Keratinocyte (primary cell): ENCODE data around the gene HABP4. TPM values are rescaled to one million over a fixed set of nuclear protein-coding genes. Genes with fewer than 3 reads are reported as not detected.

Source experiments
- DNase-seq: peaks from one replicate; pipeline ENCODE4 v3.0.0-alpha.2; 2011; ENCODE audit warnings: low read depth, missing footprints, low spot score
- FAIRE-seq: peaks from 2 replicates; lab custom pipeline; 2011; peaks lifted over from hg19 to GRCh38; lab: Jason Lieb, UNC
- H2AFZ ChIP-seq: 2 replicates; pipeline ENCODE4 v1.6.0; 2012; ENCODE audit warnings: low read length, control low read depth, inconsistent platforms; ENCODE audit not compliant: control insufficient read depth
- H3K27ac ChIP-seq: 2 replicates; pipeline ENCODE4 v1.5.1; 2011; ENCODE audit warnings: low read length; ENCODE audit not compliant: control insufficient read depth, insufficient read depth
- H3K27me3 ChIP-seq: 3 replicates; pipeline ENCODE4 v1.6.0; 2011; ENCODE audit warnings: low read length; ENCODE audit not compliant: control insufficient read depth, insufficient read depth; ENCODE audit errors: extremely low read depth
- H3K36me3 ChIP-seq, 2 experiments: 2 replicates in 1 of 2; 3 replicates in 1 of 2; pipeline ENCODE4 v1.5.1; 2011; ENCODE audit warnings: low read length in 2 of 2, mild to moderate bottlenecking in 1 of 2; ENCODE audit not compliant: control insufficient read depth in 2 of 2, insufficient read depth in 2 of 2; ENCODE audit errors: extremely low read depth in 1 of 2
- H3K4me1 ChIP-seq: 3 replicates; pipeline ENCODE4 v1.5.1; 2011; ENCODE audit warnings: low read length; ENCODE audit not compliant: control insufficient read depth, insufficient read depth; ENCODE audit errors: extremely low read depth
- H3K4me2 ChIP-seq: 3 replicates; pipeline ENCODE4 v1.6.0; 2011; ENCODE audit warnings: low read depth, low read length; ENCODE audit not compliant: control insufficient read depth, insufficient read depth; ENCODE audit errors: extremely low read depth
- H3K4me3 ChIP-seq, 3 experiments: fragments of 200-600 bp in 1 of 3; sonication (generic) in 1 of 3; 2 replicates in 2 of 3; 3 replicates in 1 of 3; pipeline ENCODE4 v1.5.1; 2011 to 2016; ENCODE audit warnings: low read length in 3 of 3, mild to moderate bottlenecking in 3 of 3, control low read depth in 2 of 3, inconsistent platforms in 1 of 3, low read depth in 1 of 3, mixed read lengths in 1 of 3, mixed run types in 1 of 3, moderate library complexity in 1 of 3; ENCODE audit not compliant: control insufficient read depth in 2 of 3, insufficient read depth in 2 of 3; ENCODE audit errors: extremely low read depth in 1 of 3
- H3K79me2 ChIP-seq: 2 replicates; pipeline ENCODE4 v1.6.0; 2012; ENCODE audit warnings: low read length; ENCODE audit not compliant: control insufficient read depth, insufficient read depth
- H3K9ac ChIP-seq: 3 replicates; pipeline ENCODE4 v1.6.0; 2011; ENCODE audit warnings: low read length; ENCODE audit not compliant: control insufficient read depth, insufficient read depth; ENCODE audit errors: extremely low read depth
- H3K9me1 ChIP-seq: 3 replicates; pipeline ENCODE4 v1.6.0; 2011; ENCODE audit warnings: low read length; ENCODE audit not compliant: control insufficient read depth, insufficient read depth; ENCODE audit errors: extremely low read depth
- H3K9me3 ChIP-seq: 2 replicates; pipeline ENCODE4 v1.5.1; 2012; ENCODE audit warnings: low read depth, low read length; ENCODE audit not compliant: control insufficient read depth
- H4K20me1 ChIP-seq: 3 replicates; pipeline ENCODE4 v1.6.0; 2011; ENCODE audit warnings: low read length; ENCODE audit not compliant: control insufficient read depth, insufficient read depth; ENCODE audit errors: extremely low read depth
- EZH2 ChIP-seq: IDR thresholded peaks from one replicate; pipeline ENCODE4 v1.6.1; 2012; ENCODE audit warnings: inconsistent platforms, mild to moderate bottlenecking, low read length, moderate library complexity
- dilution Hi-C: fragments of 300-500 bp; cut with MboI; formaldehyde crosslinking; loops from one replicate; pipeline ENCODE4 v1.7.0; 2020; ENCODE audit warnings: low sequenced_read_pairs; ENCODE audit not compliant: extremely low pct_ligation_motif_present
- polyA plus RNA-seq, 5 experiments: library from polyadenylated mRNA; depleted of rRNA in 3 of 5; stranded (reverse) in 3 of 5; stranded (forward) in 1 of 5; unstranded in 1 of 5; fragments of >200 nt; gene quantifications; 1 replicate in 1 of 5; 2 replicates in 3 of 5; 3 replicates in 1 of 5; pipeline versions ENCODE4 v1.2.1 to v1.2.3, GENCODE V29; 2011 to 2012; ENCODE audit warnings: missing spikeins in 2 of 5, low read depth in 1 of 5, low replicate concordance in 1 of 5
- TF ChIP-seq, protein P1 (sequence below), 3 experiments: IDR thresholded peaks in 1 of 3; conservative IDR thresholded peaks in 1 of 3; optimal IDR thresholded peaks in 1 of 3; 2 replicates in 2 of 3; 3 replicates in 1 of 3; pipeline versions ENCODE3 to v1.5.1; 2011; ENCODE audit warnings: low read length in 3 of 3, mild to moderate bottlenecking in 3 of 3, moderate library complexity in 2 of 3, control low read depth in 1 of 3, inconsistent platforms in 1 of 3; ENCODE audit not compliant: insufficient read depth in 2 of 3; ENCODE audit errors: extremely low read depth in 1 of 3

HABP4 gene
- polyA plus RNA-seq, 1 donor (not counting 4 experiments of a cell fraction or from before 2014, with no cell fraction given): 6.8 TPM

DNA sequence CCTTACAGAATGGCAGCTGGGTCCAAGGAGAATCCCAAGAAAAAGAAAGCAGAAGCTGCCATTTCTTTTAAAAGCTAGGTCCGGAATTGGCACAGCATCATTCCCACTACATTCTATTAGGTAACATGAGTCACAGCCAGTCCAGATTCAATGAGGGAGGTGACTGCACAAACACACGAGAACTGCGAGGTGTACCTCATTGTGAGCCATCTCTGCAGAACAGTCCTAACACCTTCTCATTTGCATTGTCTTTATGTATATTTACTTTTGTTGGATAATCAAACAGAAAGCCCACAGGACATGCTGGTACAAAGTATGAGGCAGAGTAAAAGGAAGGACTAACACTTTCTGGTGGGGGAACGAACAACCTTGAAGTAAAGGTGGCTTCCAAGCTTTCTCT is 14.6 kb upstream of the HABP4 start:
- H3K36me3 ChIP-seq: no peaks in the 10 kb centered on the region
- dilution Hi-C loops: no loop called here
- no peak for DNase-seq
- no peak for FAIRE-seq
- H3K4me2 ChIP-seq: no peak overlapping the region
- H2AFZ ChIP-seq: no peak overlapping the region
- no peaks in the 10 kb centered on the region for H3K4me1 ChIP-seq
- TF ChIP-seq, protein P1, sequence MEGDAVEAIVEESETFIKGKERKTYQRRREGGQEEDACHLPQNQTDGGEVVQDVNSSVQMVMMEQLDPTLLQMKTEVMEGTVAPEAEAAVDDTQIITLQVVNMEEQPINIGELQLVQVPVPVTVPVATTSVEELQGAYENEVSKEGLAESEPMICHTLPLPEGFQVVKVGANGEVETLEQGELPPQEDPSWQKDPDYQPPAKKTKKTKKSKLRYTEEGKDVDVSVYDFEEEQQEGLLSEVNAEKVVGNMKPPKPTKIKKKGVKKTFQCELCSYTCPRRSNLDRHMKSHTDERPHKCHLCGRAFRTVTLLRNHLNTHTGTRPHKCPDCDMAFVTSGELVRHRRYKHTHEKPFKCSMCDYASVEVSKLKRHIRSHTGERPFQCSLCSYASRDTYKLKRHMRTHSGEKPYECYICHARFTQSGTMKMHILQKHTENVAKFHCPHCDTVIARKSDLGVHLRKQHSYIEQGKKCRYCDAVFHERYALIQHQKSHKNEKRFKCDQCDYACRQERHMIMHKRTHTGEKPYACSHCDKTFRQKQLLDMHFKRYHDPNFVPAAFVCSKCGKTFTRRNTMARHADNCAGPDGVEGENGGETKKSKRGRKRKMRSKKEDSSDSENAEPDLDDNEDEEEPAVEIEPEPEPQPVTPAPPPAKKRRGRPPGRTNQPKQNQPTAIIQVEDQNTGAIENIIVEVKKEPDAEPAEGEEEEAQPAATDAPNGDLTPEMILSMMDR (optimal IDR thresholded peaks at IDR 0.05 in 1 of 3, IDR thresholded peaks at IDR 0.05 in 1 of 3, conservative IDR thresholded peaks at IDR 0.05 in 1 of 3; ENCODE audit: extremely low read depth in 1 of 3, insufficient read depth in 2 of 3, low read length in 3 of 3): no peak
- no peak for TF ChIP-seq EZH2
- no peak overlapping the region for H3K27ac ChIP-seq
- no peaks in the 10 kb centered on the region for H3K27me3 ChIP-seq
- no peaks in the 10 kb centered on the region for H4K20me1 ChIP-seq
- H3K9ac ChIP-seq: no peak overlapping the region
- no peaks in the 10 kb centered on the region for H3K79me2 ChIP-seq
- H3K9me3 ChIP-seq: no peaks in the 10 kb centered on the region
- H3K4me3 ChIP-seq: no peak overlapping the region
- no peaks in the 10 kb centered on the region for H3K9me1 ChIP-seq

DNA sequence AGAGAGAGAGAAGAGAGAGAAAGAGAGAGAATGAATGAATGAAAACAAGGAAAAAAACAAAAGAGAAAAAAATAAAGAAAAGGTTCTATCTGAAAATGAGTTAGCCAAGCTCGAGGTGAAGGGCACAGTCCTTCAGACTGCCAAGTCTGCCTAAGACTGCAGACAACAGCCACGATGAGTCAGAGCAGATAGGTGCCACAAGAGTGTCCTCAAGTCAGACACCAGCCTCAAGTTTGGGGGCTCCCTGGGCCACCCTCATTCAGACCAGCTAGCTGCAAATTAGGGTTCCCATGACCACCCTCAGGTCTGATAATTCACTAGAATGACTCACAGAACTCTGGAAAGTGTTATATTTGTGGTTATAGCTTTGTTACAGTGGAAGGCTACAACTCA is 13.9 kb upstream of the HABP4 start:
- dilution Hi-C loops: no loop called here
- H3K9me3 ChIP-seq: no peaks in the 10 kb centered on the region
- H3K4me2 ChIP-seq: no peak overlapping the region
- DNase-seq (no peak), FAIRE-seq (no peak)
- no peaks in the 10 kb centered on the region for H3K4me1 ChIP-seq
- no peaks in the 10 kb centered on the region for H3K27me3 ChIP-seq
- no peaks in the 10 kb centered on the region for H3K79me2 ChIP-seq
- no peaks in the 10 kb centered on the region for H3K36me3 ChIP-seq
- TF ChIP-seq EZH2: no peak
- TF ChIP-seq, protein P1 (optimal IDR thresholded peaks at IDR 0.05 in 1 of 3, IDR thresholded peaks at IDR 0.05 in 1 of 3, conservative IDR thresholded peaks at IDR 0.05 in 1 of 3; ENCODE audit: extremely low read depth in 1 of 3, insufficient read depth in 2 of 3, low read length in 3 of 3): no peak
- H2AFZ ChIP-seq: no peak overlapping the region
- no peaks in the 10 kb centered on the region for H3K9me1 ChIP-seq
- no peak overlapping the region for H3K27ac ChIP-seq
- H4K20me1 ChIP-seq: no peaks in the 10 kb centered on the region
- H3K4me3 ChIP-seq: no peak overlapping the region
- no peak overlapping the region for H3K9ac ChIP-seq
